ENCODE results near the gene MAP3K7.

The MAP3K7 gene

DNA sequence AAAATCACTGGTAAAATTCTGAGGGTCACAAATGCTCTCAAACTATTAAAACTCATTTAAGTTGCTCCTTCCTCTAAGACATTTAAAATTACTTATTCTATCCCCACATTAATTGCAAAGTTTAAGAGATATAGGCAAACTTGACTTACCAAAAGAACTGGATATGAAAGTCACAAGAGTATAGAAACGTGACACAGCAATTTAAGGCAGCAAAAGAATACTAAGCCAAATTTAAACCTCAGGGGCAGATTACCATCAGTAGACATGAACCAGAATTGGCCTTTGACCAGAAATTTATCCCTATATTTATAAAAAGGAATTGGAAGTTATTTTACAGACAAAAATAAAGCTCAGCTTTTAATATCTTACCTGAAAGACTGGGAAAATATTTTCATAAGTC lies 56.0 kb downstream of the MAP3K7 start:
- CTCF ChIA-PET = no interaction called here
- TF ChIP-seq FOXK2 (IDR thresholded peaks at IDR 0.05) (no peak), NFRKB (IDR thresholded peaks at IDR 0.05) (no peak), ELF4 (IDR thresholded peaks at IDR 0.05) (no peak), SP1 (IDR thresholded peaks at IDR 0.05) (no peak), SUZ12 (IDR thresholded peaks at IDR 0.05) (no peak), FOXM1 (IDR thresholded peaks at IDR 0.05; ENCODE audit: borderline replicate concordance) (no peak), L3MBTL2 (conservative IDR thresholded peaks at IDR 0.05) (no peak), LEF1 (IDR thresholded peaks at IDR 0.05; ENCODE audit: borderline replicate concordance) (no peak), TARDBP (IDR thresholded peaks at IDR 0.05) (no peak), ARNT (IDR thresholded peaks at IDR 0.05) (no peak), CTBP1 (IDR thresholded peaks at IDR 0.05; ENCODE audit: borderline replicate concordance) (no peak), ZNF384 (IDR thresholded peaks at IDR 0.05) (no peak), HDGF (IDR thresholded peaks at IDR 0.05; ENCODE audit: borderline replicate concordance) (no peak), BHLHE40 (IDR thresholded peaks at IDR 0.05; ENCODE audit: borderline replicate concordance) (no peak), FOXA1 (IDR thresholded peaks at IDR 0.05) (no peak)
- TF ChIP-seq, protein P1, sequence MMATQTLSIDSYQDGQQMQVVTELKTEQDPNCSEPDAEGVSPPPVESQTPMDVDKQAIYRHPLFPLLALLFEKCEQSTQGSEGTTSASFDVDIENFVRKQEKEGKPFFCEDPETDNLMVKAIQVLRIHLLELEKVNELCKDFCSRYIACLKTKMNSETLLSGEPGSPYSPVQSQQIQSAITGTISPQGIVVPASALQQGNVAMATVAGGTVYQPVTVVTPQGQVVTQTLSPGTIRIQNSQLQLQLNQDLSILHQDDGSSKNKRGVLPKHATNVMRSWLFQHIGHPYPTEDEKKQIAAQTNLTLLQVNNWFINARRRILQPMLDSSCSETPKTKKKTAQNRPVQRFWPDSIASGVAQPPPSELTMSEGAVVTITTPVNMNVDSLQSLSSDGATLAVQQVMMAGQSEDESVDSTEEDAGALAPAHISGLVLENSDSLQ (IDR thresholded peaks at IDR 0.05) = no peak
- DNase-seq (ENCODE audit: extremely low spot score) = no peak
- POLR2A ChIA-PET = no interaction called here

DNA sequence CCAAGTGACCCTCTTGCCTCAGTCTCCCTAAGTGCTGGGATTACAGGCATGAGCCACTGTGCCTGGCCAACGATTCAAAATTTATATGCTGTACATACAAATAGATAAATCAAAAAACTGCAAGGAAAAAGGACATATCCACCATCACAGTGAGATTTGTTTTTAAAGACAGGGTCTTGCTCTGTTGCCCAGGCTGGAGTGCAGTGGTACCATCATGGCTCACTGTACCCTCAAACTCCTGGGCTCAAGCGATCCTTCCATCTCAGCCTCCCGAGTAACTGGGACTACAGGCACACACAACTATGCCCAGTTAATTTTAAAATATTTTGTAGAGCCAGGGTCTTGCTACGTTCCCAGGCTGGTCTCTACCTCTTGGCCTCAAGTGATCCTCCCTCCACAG lies 61.5 kb downstream of the MAP3K7 start:
- DNase-seq (ENCODE audit: extremely low spot score) = no peak
- ChIA-PET POLR2A (no interaction called here), CTCF (no interaction called here)
- TF ChIP-seq NFRKB (IDR thresholded peaks at IDR 0.05) = no peak
- TF ChIP-seq SP1 (IDR thresholded peaks at IDR 0.05) = no peak
- no peak for TF ChIP-seq FOXA1 (IDR thresholded peaks at IDR 0.05)
- TF ChIP-seq TARDBP (IDR thresholded peaks at IDR 0.05) = no peak
- no peak for TF ChIP-seq LEF1 (IDR thresholded peaks at IDR 0.05; ENCODE audit: borderline replicate concordance)
- TF ChIP-seq ELF4 (IDR thresholded peaks at IDR 0.05) = no peak
- TF ChIP-seq SUZ12 (IDR thresholded peaks at IDR 0.05) = no peak
- TF ChIP-seq ARNT (IDR thresholded peaks at IDR 0.05) = no peak
- TF ChIP-seq, protein P1 (IDR thresholded peaks at IDR 0.05) = no peak
- no peak for TF ChIP-seq ZNF384 (IDR thresholded peaks at IDR 0.05)
- no peak for TF ChIP-seq L3MBTL2 (conservative IDR thresholded peaks at IDR 0.05)
- no peak for TF ChIP-seq FOXM1 (IDR thresholded peaks at IDR 0.05; ENCODE audit: borderline replicate concordance)
- no peak for TF ChIP-seq HDGF (IDR thresholded peaks at IDR 0.05; ENCODE audit: borderline replicate concordance)
- TF ChIP-seq CTBP1 (IDR thresholded peaks at IDR 0.05; ENCODE audit: borderline replicate concordance) = no peak

DNA sequence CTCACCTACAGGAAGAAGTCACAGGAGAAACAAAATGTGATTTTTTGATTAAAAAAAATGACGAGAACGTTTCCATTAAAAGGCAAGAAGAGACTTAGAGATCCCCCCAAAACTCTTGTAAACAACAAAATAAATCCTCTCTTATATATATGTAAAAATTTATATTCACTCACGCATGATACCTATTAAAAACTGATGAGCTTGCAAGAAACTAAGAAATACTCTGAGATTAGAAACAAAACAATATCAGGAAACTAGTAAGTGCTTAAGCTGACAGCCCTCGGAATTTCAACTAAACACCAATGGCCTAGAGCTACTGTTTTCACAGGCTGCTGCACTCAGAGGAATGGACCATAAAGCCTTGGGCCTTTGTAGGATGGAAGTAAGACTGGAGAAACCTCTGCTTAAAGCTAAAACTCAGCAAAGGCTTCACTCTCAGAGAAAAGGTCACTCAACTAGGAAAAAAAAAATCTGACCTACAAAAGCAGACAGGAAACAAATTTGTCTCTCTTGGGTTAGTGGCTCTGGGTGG lies 63.0 kb downstream of the MAP3K7 start:
- CTCF ChIA-PET = no interaction called here
- TF ChIP-seq BHLHE40 (IDR thresholded peaks at IDR 0.05; ENCODE audit: borderline replicate concordance) = no peak
- no peak for TF ChIP-seq SP1 (IDR thresholded peaks at IDR 0.05)
- TF ChIP-seq HDGF (IDR thresholded peaks at IDR 0.05; ENCODE audit: borderline replicate concordance) = no peak
- no peak for TF ChIP-seq FOXA1 (IDR thresholded peaks at IDR 0.05)
- TF ChIP-seq FOXK2 (IDR thresholded peaks at IDR 0.05) = no peak
- no peak for DNase-seq (ENCODE audit: extremely low spot score)
- POLR2A ChIA-PET = no interaction called here

- ChIA-PET POLR2A (no interaction called here), CTCF (no interaction called here)
- DNase-seq (ENCODE audit: extremely low spot score) = no peak
- no peak for TF ChIP-seq SUZ12 (IDR thresholded peaks at IDR 0.05)
- no peak for TF ChIP-seq TARDBP (IDR thresholded peaks at IDR 0.05)
- no peak for TF ChIP-seq BHLHE40 (IDR thresholded peaks at IDR 0.05; ENCODE audit: borderline replicate concordance)
- TF ChIP-seq FOXK2 (IDR thresholded peaks at IDR 0.05) = no peak
- no peak for TF ChIP-seq ZNF384 (IDR thresholded peaks at IDR 0.05)
- TF ChIP-seq ARNT (IDR thresholded peaks at IDR 0.05) = no peak
- no peak for TF ChIP-seq HDGF (IDR thresholded peaks at IDR 0.05; ENCODE audit: borderline replicate concordance)
- no peak for TF ChIP-seq FOXA1 (IDR thresholded peaks at IDR 0.05)
- TF ChIP-seq LEF1 (IDR thresholded peaks at IDR 0.05; ENCODE audit: borderline replicate concordance) = no peak
- TF ChIP-seq NFRKB (IDR thresholded peaks at IDR 0.05) = no peak
- no peak for TF ChIP-seq L3MBTL2 (conservative IDR thresholded peaks at IDR 0.05)
- TF ChIP-seq, protein P1 (IDR thresholded peaks at IDR 0.05) = no peak
- no peak for TF ChIP-seq ELF4 (IDR thresholded peaks at IDR 0.05)
- no peak for TF ChIP-seq CTBP1 (IDR thresholded peaks at IDR 0.05; ENCODE audit: borderline replicate concordance)
- no peak for TF ChIP-seq FOXM1 (IDR thresholded peaks at IDR 0.05; ENCODE audit: borderline replicate concordance)
- TF ChIP-seq SP1 (IDR thresholded peaks at IDR 0.05) = no peak
Observed at GRCh38 chr6:90521955-90522354, 64.9 kb downstream of the MAP3K7 start.

DNA sequence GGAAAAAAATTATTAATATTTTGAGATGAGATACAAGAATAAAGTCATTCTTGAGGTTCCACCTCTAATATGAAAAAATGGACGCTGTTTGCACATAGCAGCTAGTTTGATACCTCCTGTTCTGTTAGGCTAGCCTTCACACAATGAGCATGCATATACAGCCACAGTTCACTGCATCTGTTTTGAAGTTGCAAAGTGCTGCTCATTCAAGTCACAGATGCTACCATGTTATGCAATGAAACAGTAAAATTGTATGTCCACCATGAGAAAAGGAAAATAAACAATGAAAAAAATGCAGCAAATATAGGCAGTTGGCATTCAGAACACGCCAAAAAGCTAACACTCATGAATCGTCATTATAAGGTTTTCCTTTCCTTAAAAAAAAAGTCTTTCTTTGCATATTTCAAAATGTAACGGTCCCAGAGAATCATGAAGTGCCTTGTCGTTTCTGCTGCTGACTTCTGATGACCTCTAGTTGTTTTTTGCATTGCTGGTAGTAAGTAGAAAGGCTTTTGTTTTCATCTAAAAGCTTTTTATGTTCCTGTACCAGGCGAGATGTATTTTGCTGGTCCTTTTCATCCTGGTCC lies 70.7 kb downstream of the MAP3K7 start:
- TF ChIP-seq SUZ12 (IDR thresholded peaks at IDR 0.05) = no peak
- TF ChIP-seq NFRKB (IDR thresholded peaks at IDR 0.05) = no peak

DNA sequence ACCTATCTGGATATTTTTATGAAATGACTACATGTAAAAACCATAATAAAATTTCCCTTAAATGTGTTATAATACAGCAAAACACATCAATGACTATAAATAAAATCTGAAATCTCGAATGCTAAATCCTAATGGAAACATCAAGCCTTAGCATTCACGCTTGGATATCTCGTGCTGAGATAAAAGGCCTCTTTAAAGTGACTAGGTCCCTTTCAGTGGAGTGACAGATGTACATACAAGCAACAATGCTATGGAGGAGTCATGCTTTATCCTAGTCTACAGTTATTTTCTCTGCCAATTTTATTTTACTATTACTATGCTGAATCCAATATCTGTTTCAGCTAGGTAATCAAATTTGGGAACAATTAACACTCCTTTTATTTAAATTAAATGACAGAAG lies 72.4 kb downstream of the MAP3K7 start:
- DNase-seq (ENCODE audit: extremely low spot score) = no peak
- TF ChIP-seq SUZ12 (IDR thresholded peaks at IDR 0.05) = no peak
- no peak for TF ChIP-seq ARNT (IDR thresholded peaks at IDR 0.05)
- no peak for TF ChIP-seq NFRKB (IDR thresholded peaks at IDR 0.05)
- TF ChIP-seq, protein P1 (IDR thresholded peaks at IDR 0.05) = no peak
- no peak for TF ChIP-seq HDGF (IDR thresholded peaks at IDR 0.05; ENCODE audit: borderline replicate concordance)
- no peak for TF ChIP-seq FOXM1 (IDR thresholded peaks at IDR 0.05; ENCODE audit: borderline replicate concordance)
- TF ChIP-seq L3MBTL2 (conservative IDR thresholded peaks at IDR 0.05) = no peak
- no peak for TF ChIP-seq LEF1 (IDR thresholded peaks at IDR 0.05; ENCODE audit: borderline replicate concordance)
- no peak for TF ChIP-seq FOXA1 (IDR thresholded peaks at IDR 0.05)
- no peak for TF ChIP-seq CTBP1 (IDR thresholded peaks at IDR 0.05; ENCODE audit: borderline replicate concordance)
- no peak for TF ChIP-seq FOXK2 (IDR thresholded peaks at IDR 0.05)
- no peak for TF ChIP-seq SP1 (IDR thresholded peaks at IDR 0.05)
- TF ChIP-seq TARDBP (IDR thresholded peaks at IDR 0.05) = no peak
- no peak for TF ChIP-seq ELF4 (IDR thresholded peaks at IDR 0.05)
- no peak for TF ChIP-seq BHLHE40 (IDR thresholded peaks at IDR 0.05; ENCODE audit: borderline replicate concordance)
- no peak for TF ChIP-seq ZNF384 (IDR thresholded peaks at IDR 0.05)
- ChIA-PET CTCF (no interaction called here), POLR2A (no interaction called here)

More for the DNA sequence above, 70.7 kb downstream of the MAP3K7 start:
- ChIA-PET POLR2A (no interaction called here), CTCF (interaction anchor here (0.6 kb wide), 1 partner anchor 305 kb away, joined by 3 read pairs; no protein-coding TSS in a partner anchor)
- DNase-seq (ENCODE audit: extremely low spot score) = no peak

Data from HEK293T (cell line).